K562 (cell line): ENCODE results near the gene CELF4. TPM values are rescaled to one million over a fixed set of nuclear protein-coding genes. Genes with fewer than 3 reads are reported as not detected.

ENCODE experiments used
- ATAC-seq: fragments of 200-7000 bp; cut with Tn5 transposase; 3 replicates; pipeline ENCODE4 v1.9.1; 2020; ENCODE audit warnings: moderate library complexity
- BruUV-seq: library from RNA; stranded (reverse); fragments of 400-500 nt; replicated peaks from 2 replicates; lab custom pipeline; 2021; lab: Mats Ljungman, UMichigan
- CTCF ChIA-PET: fragments of 300-600 bp; formaldehyde crosslinking; extraction: SDS; loops from one replicate; lab custom pipeline; 2021; ENCODE audit warnings: low intra/inter-chr PET ratio; lab: Yijun Ruan, JAX
- POLR2A ChIA-PET: fragments of 300-600, 350-650 bp; sonication (Branson Sonifier 250); formaldehyde crosslinking; extraction: SDS; loops from one replicate; lab custom pipeline; 2021; ENCODE audit warnings: antibody characterized with exemption, inconsistent platforms; lab: Yijun Ruan, JAX
- DNase-seq, 4 experiments: peaks; one replicate each; pipeline versions ENCODE4 v3.0.0 to v3.0.0-alpha.2; 2011 to 2018; ENCODE audit warnings: low spot score in 3 of 4, mixed read lengths in 3 of 4; ENCODE audit errors: extremely low read depth in 1 of 4
- FAIRE-seq: peaks from 2 replicates; lab custom pipeline; 2011; peaks lifted over from hg19 to GRCh38; lab: Jason Lieb, UNC
- H2AFZ ChIP-seq: 2 replicates; pipeline ENCODE4 v1.6.0; 2011; ENCODE audit warnings: low read depth, low read length, control low read depth, inconsistent platforms
- H3K27ac ChIP-seq: fragments of 200-600 bp; 3 replicates; pipeline ENCODE4 v1.8.0; 2011; ENCODE audit warnings: low read depth, mild to moderate bottlenecking, control low read depth, inconsistent platforms, low read length, moderate library complexity, mixed read lengths; ENCODE audit errors: extremely low read depth
- H3K27me3 ChIP-seq, 2 experiments: fragments of 300-600 bp in 1 of 2; 2 replicates in 1 of 2; 3 replicates in 1 of 2; pipeline versions ENCODE4 v1.6.0 to v1.8.0; 2011; ENCODE audit warnings: inconsistent platforms in 2 of 2, low read length in 2 of 2, mild to moderate bottlenecking in 1 of 2, mixed read lengths in 1 of 2, moderate library complexity in 1 of 2; ENCODE audit not compliant: control insufficient read depth in 2 of 2, insufficient read depth in 2 of 2
- H3K36me3 ChIP-seq: fragments of 300-600 bp; 3 replicates; pipeline ENCODE4 v1.8.0; 2011; ENCODE audit warnings: mild to moderate bottlenecking, low read length, inconsistent platforms; ENCODE audit not compliant: control insufficient read depth, insufficient read depth
- H3K4me1 ChIP-seq, 2 experiments: fragments of 200-600 bp in 1 of 2; replicated peaks in 1 of 2; 2 replicates in 1 of 2; 3 replicates in 1 of 2; pipeline versions ENCODE4 v1.5.1 to v1.8.0; 2011; ENCODE audit warnings: inconsistent platforms in 2 of 2, low read length in 2 of 2, mild to moderate bottlenecking in 1 of 2, mixed read lengths in 1 of 2, moderate library complexity in 1 of 2; ENCODE audit not compliant: control insufficient read depth in 2 of 2, insufficient read depth in 2 of 2
- H3K4me2 ChIP-seq: 2 replicates; pipeline ENCODE4 v1.6.1; 2011; ENCODE audit warnings: low read length, control low read depth, inconsistent platforms, mixed read lengths; ENCODE audit not compliant: insufficient read depth
- H3K4me3 ChIP-seq: fragments of 200-600 bp; sonication (generic), shearing (Covaris generic); 2 replicates; pipeline ENCODE4 v1.5.1; 2016; ENCODE audit warnings: control low read depth, inconsistent platforms
- H3K79me2 ChIP-seq: fragments of 200-600 bp; 3 replicates; pipeline ENCODE4 v1.8.0; 2011; ENCODE audit warnings: low read length, inconsistent platforms; ENCODE audit not compliant: control insufficient read depth, insufficient read depth
- H3K9ac ChIP-seq, 2 experiments: 2 replicates each; pipeline versions ENCODE4 v1.6.0 to v1.6.1; 2011; ENCODE audit warnings: low read depth in 2 of 2, low read length in 2 of 2, control low read depth in 1 of 2, inconsistent platforms in 1 of 2, mild to moderate bottlenecking in 1 of 2, mixed read lengths in 1 of 2; ENCODE audit not compliant: insufficient read depth in 1 of 2
- H3K9me1 ChIP-seq: one replicate; pipeline ENCODE4 v1.6.0; 2011; ENCODE audit warnings: inconsistent platforms, mild to moderate bottlenecking, low read length, moderate library complexity; ENCODE audit not compliant: control insufficient read depth, insufficient read depth
- H3K9me3 ChIP-seq: replicated peaks from 2 replicates; pipeline ENCODE4 v1.5.1; 2011; ENCODE audit warnings: low read depth, low read length, inconsistent platforms; ENCODE audit not compliant: control insufficient read depth, insufficient read depth
- H4K20me1 ChIP-seq: replicated peaks from 2 replicates; pipeline ENCODE4 v1.6.1; 2011; ENCODE audit warnings: low read length, inconsistent platforms, mixed read lengths; ENCODE audit not compliant: control insufficient read depth, insufficient read depth
- MEIS2 ChIP-seq: fragments of 450-650 bp; IDR thresholded peaks from 2 replicates; pipeline ENCODE4 v1.6.1; 2014; ENCODE audit warnings: mild to moderate bottlenecking; ENCODE audit not compliant: partially characterized antibody
- WGBS: fragments of 100-300 bp; shearing (Covaris generic); methylation state at CpG from one replicate; pipeline ENCODE4 v1.1.6; 2016; ENCODE audit warnings: low coverage, mixed read lengths; ENCODE audit not compliant: insufficient coverage; ENCODE audit errors: missing lambda C conversion rate; 5-methylcytosine and 5-hydroxymethylcytosine counted together
- in situ Hi-C: fragments of 300-500 bp; cut with MboI; formaldehyde crosslinking; loops from 4 replicates; pipeline ENCODE4 v1.15.0; 2018; ENCODE audit warnings: inconsistent platforms, mixed read lengths
- intact Hi-C: fragments of 100-400 bp; cut with micrococcal nuclease; formaldehyde crosslinking; loops from 2 replicates; pipeline ENCODE4 v1.14.2; 2022
- polyA plus RNA-seq, 8 experiments: library from polyadenylated mRNA; depleted of rRNA in 4 of 8; stranded (reverse) in 5 of 8; unstranded in 3 of 8; fragments of >200 nt; fragmentation: Nextera tagmentation in 2 of 8; fragmentation: Illumina TruSeq in 1 of 8; extraction: Ambion mirVana in 2 of 8; extraction: Trizol in 1 of 8; gene quantifications; 2 replicates each; pipeline versions ENCODE4 v1.2.1 to v1.2.3, GENCODE V29; 2011 to 2014; ENCODE audit warnings: inconsistent platforms in 1 of 8, missing spikeins in 1 of 8
- total RNA-seq, 7 experiments: library from RNA; depleted of rRNA in 6 of 7; stranded (reverse); fragments of >200 nt in 6 of 7; fragmentation: Illumina TruSeq in 2 of 7; extraction: Trizol in 2 of 7; gene quantifications; 2 replicates each; pipeline versions ENCODE4 v1.2.1 to v1.2.3, GENCODE V29; 2011 to 2021; ENCODE audit warnings: low replicate concordance in 1 of 7
- TF ChIP-seq, protein P1 (sequence below), 2 experiments: IDR thresholded peaks in 1 of 2; conservative IDR thresholded peaks in 1 of 2; 2 replicates each; pipeline ENCODE4 v1.6.1; 2016; ENCODE audit warnings: low read depth in 2 of 2, mild to moderate bottlenecking in 1 of 2, missing compliant biosample characterization in 1 of 2, missing genetic modification characterization in 1 of 2, moderate library complexity in 1 of 2
- TF ChIP-seq, protein P2 (sequence below): sonication (generic); formaldehyde crosslinking; IDR thresholded peaks from 2 replicates; pipeline ENCODE4 v1.8.0; 2023; ENCODE audit warnings: missing genetic modification reagents, mild to moderate bottlenecking, borderline replicate concordance
- TF ChIP-seq, protein P3 (sequence below): fragments of 450-650 bp; IDR thresholded peaks from 2 replicates; pipeline ENCODE4 v1.6.1; 2016; ENCODE audit warnings: low read depth, mild to moderate bottlenecking, moderate library complexity

Gene CELF4
- total and polyA plus RNA-seq, 9 of the 15 experiments (the other 6 are each of a cell fraction or from before 2014, with no cell fraction given) = 0.04 to 0.24 (median 0.07) TPM; not detected in 3

DNA sequence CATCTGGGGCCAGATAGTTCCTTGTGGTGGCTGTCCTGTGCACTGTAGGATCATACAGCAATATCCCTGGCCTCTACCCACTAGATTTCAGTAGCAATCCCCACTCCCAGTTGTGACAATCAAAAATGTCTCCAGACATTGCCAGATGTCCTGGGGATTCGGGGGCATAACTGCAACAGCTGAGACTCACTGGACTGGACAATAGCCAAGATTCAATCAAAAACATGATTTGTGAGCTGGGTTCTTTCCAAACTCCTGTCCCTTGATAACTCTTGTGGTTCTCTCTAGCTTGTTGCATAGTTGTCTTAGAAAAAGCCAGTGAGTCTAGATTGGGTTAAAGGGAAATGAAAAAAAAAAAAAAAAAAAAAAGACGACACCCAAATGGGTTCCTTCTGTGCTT is 293.4 kb downstream of the CELF4 start:
- no peaks in the 10 kb centered on the region for H3K79me2 ChIP-seq

More for the DNA sequence above, 293.4 kb downstream of the CELF4 start:
- POLR2A ChIA-PET = interaction anchor here (1.8 kb wide), 1 partner anchor 12 kb away, joined by 5 read pairs; no protein-coding TSS in a partner anchor
- BruUV-seq = no TSS peak
- CTCF ChIA-PET = no interaction called here
- Histone ChIP-seq H3K4me3 (no peak overlapping the region), H3K9ac (no peak overlapping the region), H3K27ac (no peak overlapping the region), H3K9me3 (no peaks in the 10 kb centered on the region), H3K27me3 (peaks cover 0 to 14% of the 10 kb centered on the region in 2 experiments; a peak in 4 of 5 replicates), H3K4me1 (peaks cover 0 to 10% of the 10 kb centered on the region in 2 experiments; a peak in 1 of 5 replicates), H2AFZ (no peak overlapping the region), H3K4me2 (no peak overlapping the region), H3K9me1 (no peaks in the 10 kb centered on the region), H3K36me3 (no peaks in the 10 kb centered on the region), H4K20me1 (no peaks in the 10 kb centered on the region; the same call in none of the 2 replicates)
- in situ Hi-C loops = no loop called here
- intact Hi-C loops = no loop called here
- DNase-seq = no peak
- TF ChIP-seq, protein P1, sequence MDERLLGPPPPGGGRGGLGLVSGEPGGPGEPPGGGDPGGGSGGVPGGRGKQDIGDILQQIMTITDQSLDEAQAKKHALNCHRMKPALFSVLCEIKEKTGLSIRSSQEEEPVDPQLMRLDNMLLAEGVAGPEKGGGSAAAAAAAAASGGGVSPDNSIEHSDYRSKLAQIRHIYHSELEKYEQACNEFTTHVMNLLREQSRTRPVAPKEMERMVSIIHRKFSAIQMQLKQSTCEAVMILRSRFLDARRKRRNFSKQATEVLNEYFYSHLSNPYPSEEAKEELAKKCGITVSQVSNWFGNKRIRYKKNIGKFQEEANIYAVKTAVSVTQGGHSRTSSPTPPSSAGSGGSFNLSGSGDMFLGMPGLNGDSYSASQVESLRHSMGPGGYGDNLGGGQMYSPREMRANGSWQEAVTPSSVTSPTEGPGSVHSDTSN (CRISPR knock-in tag; IDR thresholded peaks at IDR 0.05; ENCODE audit: low read depth) = no peak
- TF ChIP-seq, protein P1 (tag; conservative IDR thresholded peaks at IDR 0.05; ENCODE audit: low read depth) = 0 out of 2 replicates have a peak, but pooled peaks have one; percentile 15
- TF ChIP-seq, protein P2, sequence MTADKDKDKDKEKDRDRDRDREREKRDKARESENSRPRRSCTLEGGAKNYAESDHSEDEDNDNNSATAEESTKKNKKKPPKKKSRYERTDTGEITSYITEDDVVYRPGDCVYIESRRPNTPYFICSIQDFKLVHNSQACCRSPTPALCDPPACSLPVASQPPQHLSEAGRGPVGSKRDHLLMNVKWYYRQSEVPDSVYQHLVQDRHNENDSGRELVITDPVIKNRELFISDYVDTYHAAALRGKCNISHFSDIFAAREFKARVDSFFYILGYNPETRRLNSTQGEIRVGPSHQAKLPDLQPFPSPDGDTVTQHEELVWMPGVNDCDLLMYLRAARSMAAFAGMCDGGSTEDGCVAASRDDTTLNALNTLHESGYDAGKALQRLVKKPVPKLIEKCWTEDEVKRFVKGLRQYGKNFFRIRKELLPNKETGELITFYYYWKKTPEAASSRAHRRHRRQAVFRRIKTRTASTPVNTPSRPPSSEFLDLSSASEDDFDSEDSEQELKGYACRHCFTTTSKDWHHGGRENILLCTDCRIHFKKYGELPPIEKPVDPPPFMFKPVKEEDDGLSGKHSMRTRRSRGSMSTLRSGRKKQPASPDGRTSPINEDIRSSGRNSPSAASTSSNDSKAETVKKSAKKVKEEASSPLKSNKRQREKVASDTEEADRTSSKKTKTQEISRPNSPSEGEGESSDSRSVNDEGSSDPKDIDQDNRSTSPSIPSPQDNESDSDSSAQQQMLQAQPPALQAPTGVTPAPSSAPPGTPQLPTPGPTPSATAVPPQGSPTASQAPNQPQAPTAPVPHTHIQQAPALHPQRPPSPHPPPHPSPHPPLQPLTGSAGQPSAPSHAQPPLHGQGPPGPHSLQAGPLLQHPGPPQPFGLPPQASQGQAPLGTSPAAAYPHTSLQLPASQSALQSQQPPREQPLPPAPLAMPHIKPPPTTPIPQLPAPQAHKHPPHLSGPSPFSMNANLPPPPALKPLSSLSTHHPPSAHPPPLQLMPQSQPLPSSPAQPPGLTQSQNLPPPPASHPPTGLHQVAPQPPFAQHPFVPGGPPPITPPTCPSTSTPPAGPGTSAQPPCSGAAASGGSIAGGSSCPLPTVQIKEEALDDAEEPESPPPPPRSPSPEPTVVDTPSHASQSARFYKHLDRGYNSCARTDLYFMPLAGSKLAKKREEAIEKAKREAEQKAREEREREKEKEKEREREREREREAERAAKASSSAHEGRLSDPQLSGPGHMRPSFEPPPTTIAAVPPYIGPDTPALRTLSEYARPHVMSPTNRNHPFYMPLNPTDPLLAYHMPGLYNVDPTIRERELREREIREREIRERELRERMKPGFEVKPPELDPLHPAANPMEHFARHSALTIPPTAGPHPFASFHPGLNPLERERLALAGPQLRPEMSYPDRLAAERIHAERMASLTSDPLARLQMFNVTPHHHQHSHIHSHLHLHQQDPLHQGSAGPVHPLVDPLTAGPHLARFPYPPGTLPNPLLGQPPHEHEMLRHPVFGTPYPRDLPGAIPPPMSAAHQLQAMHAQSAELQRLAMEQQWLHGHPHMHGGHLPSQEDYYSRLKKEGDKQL (CRISPR knock-in tag) = no peak
- TF ChIP-seq MEIS2 = peak; percentile 46
- TF ChIP-seq, protein P3, sequence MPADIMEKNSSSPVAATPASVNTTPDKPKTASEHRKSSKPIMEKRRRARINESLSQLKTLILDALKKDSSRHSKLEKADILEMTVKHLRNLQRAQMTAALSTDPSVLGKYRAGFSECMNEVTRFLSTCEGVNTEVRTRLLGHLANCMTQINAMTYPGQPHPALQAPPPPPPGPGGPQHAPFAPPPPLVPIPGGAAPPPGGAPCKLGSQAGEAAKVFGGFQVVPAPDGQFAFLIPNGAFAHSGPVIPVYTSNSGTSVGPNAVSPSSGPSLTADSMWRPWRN = no peak
- no peak for FAIRE-seq
- no peak for ATAC-seq
- 0% methylated on average over 1 of the region's 2 CpGs for WGBS
